SK-N-SH (cell line): ENCODE measurements around the gene KCNJ16. TPM values are rescaled to one million over a fixed set of nuclear protein-coding genes. Genes with fewer than 3 reads are reported as not detected.

Source experiments
- CTCF ChIA-PET: fragments of 300-600, 350-600 bp; formaldehyde crosslinking; extraction: SDS; loops from one replicate; lab custom pipeline; 2021; lab: Yijun Ruan, JAX
- POLR2A ChIA-PET: fragments of 350-600 bp; sonication (Branson Sonifier 250); formaldehyde crosslinking; extraction: SDS; loops from one replicate; lab custom pipeline; 2020; ENCODE audit warnings: antibody characterized with exemption, inconsistent platforms; lab: Yijun Ruan, JAX
- DNase-seq: peaks from one replicate; pipeline ENCODE4 v3.0.0; 2012
- H2AFZ ChIP-seq: fragments of 200-600 bp; sonication (generic); 2 replicates; pipeline ENCODE4 v1.8.1; 2016; ENCODE audit warnings: antibody characterized with exemption, mild to moderate bottlenecking, low read depth
- H3F3A ChIP-seq: fragments of 200-600 bp; sonication (generic); replicated peaks from 2 replicates; pipeline ENCODE3; 2016; ENCODE audit warnings: antibody characterized with exemption, mild to moderate bottlenecking; ENCODE audit not compliant: insufficient read depth
- H3K27ac ChIP-seq, 2 experiments: fragments of 200-500 bp in 1 of 2; fragments of 200-600 bp in 1 of 2; sonication (Bioruptor generic) in 1 of 2; sonication (generic), shearing (Covaris generic) in 1 of 2; 2 replicates each; pipeline versions ENCODE4 v1.5.1 to v1.6.1; 2014 to 2016; ENCODE audit warnings: low read depth in 2 of 2, inconsistent platforms in 1 of 2, low read length in 1 of 2, mild to moderate bottlenecking in 1 of 2, mixed read lengths in 1 of 2
- H3K27me3 ChIP-seq: fragments of 200-600 bp; sonication (generic), shearing (Covaris generic); 2 replicates; pipeline ENCODE4 v1.6.1; 2016; ENCODE audit warnings: mixed run types; ENCODE audit not compliant: insufficient read depth
- H3K36me3 ChIP-seq, 2 experiments: fragments of 200-500 bp in 1 of 2; fragments of 200-600 bp in 1 of 2; sonication (Bioruptor generic) in 1 of 2; sonication (generic) in 1 of 2; replicated peaks in 1 of 2; 2 replicates each; pipeline versions ENCODE3 to v1.5.1; 2014 to 2016; ENCODE audit warnings: low read length in 1 of 2, mild to moderate bottlenecking in 1 of 2; ENCODE audit not compliant: insufficient read depth in 2 of 2, control insufficient read depth in 1 of 2
- H3K4me1 ChIP-seq, 2 experiments: fragments of 200-500 bp in 1 of 2; fragments of 200-600 bp in 1 of 2; sonication (Bioruptor generic) in 1 of 2; sonication (generic), shearing (Covaris generic) in 1 of 2; 2 replicates each; pipeline versions ENCODE4 v1.5.1 to v1.6.1; 2014 to 2016; ENCODE audit warnings: low read depth in 1 of 2, low read length in 1 of 2, mixed run types in 1 of 2; ENCODE audit not compliant: insufficient read depth in 2 of 2, control insufficient read depth in 1 of 2
- H3K4me2 ChIP-seq: fragments of 200-600 bp; sonication (generic), shearing (Covaris generic); 2 replicates; pipeline ENCODE4 v1.6.1; 2017; ENCODE audit warnings: mixed run types
- H3K4me3 ChIP-seq, 2 experiments: fragments of 200-500 bp in 1 of 2; fragments of 200-600 bp in 1 of 2; sonication (Bioruptor generic) in 1 of 2; sonication (generic), shearing (Covaris generic) in 1 of 2; 2 replicates each; pipeline versions ENCODE4 v1.5.1 to v1.8.1; 2014 to 2016; ENCODE audit warnings: low read depth in 2 of 2, inconsistent platforms in 1 of 2, low read length in 1 of 2, mild to moderate bottlenecking in 1 of 2, mixed read lengths in 1 of 2, moderate library complexity in 1 of 2
- H3K79me2 ChIP-seq: fragments of 200-600 bp; sonication (generic); 2 replicates; pipeline ENCODE4 v1.8.1; 2017; ENCODE audit warnings: mild to moderate bottlenecking; ENCODE audit not compliant: insufficient read depth
- H3K9ac ChIP-seq: fragments of 200-600 bp; sonication (generic); 2 replicates; pipeline ENCODE4 v1.6.1; 2017; ENCODE audit warnings: mixed run types
- H3K9me2 ChIP-seq: fragments of 200-600 bp; sonication (generic); 2 replicates; pipeline ENCODE4 v1.6.1; 2017; ENCODE audit warnings: mixed run types
- H3K9me3 ChIP-seq: fragments of 200-600 bp; sonication (generic); 2 replicates; pipeline ENCODE4 v1.6.1; 2017; ENCODE audit warnings: mixed run types, mild to moderate bottlenecking, moderate library complexity
- H4K20me1 ChIP-seq: fragments of 200-600 bp; sonication (generic); 2 replicates; pipeline ENCODE4 v1.6.1; 2017; ENCODE audit warnings: mild to moderate bottlenecking, mixed run types; ENCODE audit not compliant: insufficient read depth
- CHD2 ChIP-seq: fragments of 150-350 bp; IDR thresholded peaks from 2 replicates; pipeline ENCODE4 v1.6.1; 2018; ENCODE audit warnings: low read length; ENCODE audit not compliant: partially characterized antibody
- EP300 ChIP-seq, 2 experiments: IDR thresholded peaks; 2 replicates each; pipeline versions ENCODE4 v1.4.0 to v1.6.1; 2012; ENCODE audit warnings: borderline replicate concordance in 1 of 2, low read depth in 1 of 2, low read length in 1 of 2
- FOSL2 ChIP-seq: IDR thresholded peaks from 2 replicates; pipeline ENCODE4 v1.4.0; 2012; ENCODE audit warnings: low read depth, mild to moderate bottlenecking, moderate library complexity, borderline replicate concordance
- FOXJ3 ChIP-seq: sonication (generic); formaldehyde crosslinking; IDR thresholded peaks from 2 replicates; pipeline ENCODE4 v1.5.1; 2020; ENCODE audit warnings: mild to moderate bottlenecking, missing genetic modification reagents
- GATA2 ChIP-seq: sonication (generic); formaldehyde crosslinking; IDR thresholded peaks from 2 replicates; pipeline ENCODE4 v1.5.0; 2020; ENCODE audit warnings: mild to moderate bottlenecking, missing genetic modification reagents
- JUND ChIP-seq: IDR thresholded peaks from 2 replicates; pipeline ENCODE4 v1.4.0; 2012
- NFIC ChIP-seq: IDR thresholded peaks from 2 replicates; pipeline ENCODE4 v1.4.0; 2012; ENCODE audit warnings: borderline replicate concordance
- NRF1 ChIP-seq: IDR thresholded peaks from 2 replicates; pipeline ENCODE4 v1.6.1; 2012; ENCODE audit warnings: low read depth, mild to moderate bottlenecking, low read length
- RAD21 ChIP-seq: IDR thresholded peaks from 2 replicates; pipeline ENCODE4 v1.6.1; 2012; ENCODE audit warnings: mild to moderate bottlenecking, low read length
- RFX5 ChIP-seq: IDR thresholded peaks from 2 replicates; pipeline ENCODE4 v1.6.1; 2012; ENCODE audit warnings: mild to moderate bottlenecking, improper control_type of control experiment, low read length
- TCF12 ChIP-seq: IDR thresholded peaks from 2 replicates; pipeline ENCODE4 v1.4.0; 2012
- TEAD4 ChIP-seq: IDR thresholded peaks from 2 replicates; pipeline ENCODE4 v1.4.0; 2012; ENCODE audit warnings: mild to moderate bottlenecking, borderline replicate concordance; ENCODE audit not compliant: insufficient read depth
- YY1 ChIP-seq: IDR thresholded peaks from 2 replicates; pipeline ENCODE4 v1.4.0; 2012; ENCODE audit warnings: low read depth, mild to moderate bottlenecking
- WGBS: methylation state at CpG from one replicate; pipeline ENCODE4 v1.1.6; 2017; ENCODE audit warnings: low lambda C conversion rate; 5-methylcytosine and 5-hydroxymethylcytosine counted together
- polyA plus RNA-seq, 3 experiments: library from polyadenylated mRNA; depleted of rRNA; stranded (reverse); fragments of >200 nt; gene quantifications; 2 replicates each; pipeline ENCODE4 v1.2.3, GENCODE V29; 2012
- TF ChIP-seq, protein P1 (sequence below): IDR thresholded peaks from 2 replicates; pipeline ENCODE4 v1.4.0; 2012; ENCODE audit warnings: low read depth, borderline replicate concordance
- TF ChIP-seq, protein P2 (sequence below): fragments of 150-350 bp; IDR thresholded peaks from 2 replicates; pipeline ENCODE4 v1.6.1; 2016; ENCODE audit warnings: mild to moderate bottlenecking, low read depth, low read length
- TF ChIP-seq, protein P3 (sequence below): fragments of 150-350 bp; IDR thresholded peaks from 2 replicates; pipeline ENCODE4 v1.6.1; 2017; ENCODE audit warnings: antibody characterized with exemption, low read length, low read depth, borderline replicate concordance
- TF ChIP-seq, protein P4 (sequence below): IDR thresholded peaks from 2 replicates; pipeline ENCODE4 v1.4.0; 2012; ENCODE audit warnings: low read depth
- TF ChIP-seq, protein P5 (sequence below): fragments of 200-600 bp; sonication (generic); IDR thresholded peaks from 2 replicates; pipeline ENCODE4 v1.6.1; 2017; ENCODE audit warnings: antibody characterized with exemption, mild to moderate bottlenecking, moderate library complexity
- TF ChIP-seq, protein P6 (sequence below): IDR thresholded peaks from 2 replicates; pipeline ENCODE4; 2012

KCNJ16 gene
- polyA plus RNA-seq, 1 of the 3 experiments (the other 2 are of a cell fraction): not detected

DNA sequence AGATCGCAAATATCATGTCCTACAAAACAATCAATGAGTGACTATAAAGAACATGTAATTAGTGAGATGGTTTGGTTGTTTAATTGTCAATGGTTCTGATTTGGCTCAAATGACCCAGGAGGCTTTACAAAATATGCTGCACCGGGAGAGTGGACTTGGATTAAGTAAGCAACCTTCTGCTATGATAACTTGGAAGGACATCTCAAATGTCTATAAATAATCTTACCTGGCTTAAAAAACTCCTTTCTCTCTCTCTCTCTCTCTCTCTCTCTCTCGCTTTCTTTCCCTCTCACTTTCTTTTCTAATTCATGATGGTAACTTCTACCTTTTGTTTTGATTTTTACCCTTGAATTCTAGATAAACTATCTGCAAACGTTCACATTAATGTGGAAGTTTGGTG, 108.5 kb downstream of the KCNJ16 start:
- no peaks in the 10 kb centered on the region for H3K79me2 ChIP-seq
- no peak overlapping the region for H3K27ac ChIP-seq
- H3K9me3 ChIP-seq: no peaks in the 10 kb centered on the region
- POLR2A ChIA-PET: no interaction called here
- no peaks in the 10 kb centered on the region for H3K36me3 ChIP-seq
- CTCF ChIA-PET: no interaction called here
- no peaks in the 10 kb centered on the region for H3K27me3 ChIP-seq
- WGBS: 82% methylated on average over 4 of the region's 4 CpGs
- no peaks in the 10 kb centered on the region for H3K9me2 ChIP-seq
- no peak overlapping the region for H2AFZ ChIP-seq
- no peak overlapping the region for H3K9ac ChIP-seq
- no peak overlapping the region for H3K4me2 ChIP-seq
- H3F3A ChIP-seq: peaks cover 6% of the 10 kb centered on the region
- no peak overlapping the region for H3K4me3 ChIP-seq
- no peaks in the 10 kb centered on the region for H4K20me1 ChIP-seq
- no peak for DNase-seq
- H3K4me1 ChIP-seq: peaks cover 0 to 11% of the 10 kb centered on the region in 2 experiments; a peak in 1 of 4 replicates
- TF ChIP-seq YY1: no peak
- no peak for TF ChIP-seq RFX5
- TF ChIP-seq, protein P1, sequence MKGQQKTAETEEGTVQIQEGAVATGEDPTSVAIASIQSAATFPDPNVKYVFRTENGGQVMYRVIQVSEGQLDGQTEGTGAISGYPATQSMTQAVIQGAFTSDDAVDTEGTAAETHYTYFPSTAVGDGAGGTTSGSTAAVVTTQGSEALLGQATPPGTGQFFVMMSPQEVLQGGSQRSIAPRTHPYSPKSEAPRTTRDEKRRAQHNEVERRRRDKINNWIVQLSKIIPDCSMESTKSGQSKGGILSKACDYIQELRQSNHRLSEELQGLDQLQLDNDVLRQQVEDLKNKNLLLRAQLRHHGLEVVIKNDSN: no peak
- TF ChIP-seq FOSL2: no peak
- TF ChIP-seq, protein P2, sequence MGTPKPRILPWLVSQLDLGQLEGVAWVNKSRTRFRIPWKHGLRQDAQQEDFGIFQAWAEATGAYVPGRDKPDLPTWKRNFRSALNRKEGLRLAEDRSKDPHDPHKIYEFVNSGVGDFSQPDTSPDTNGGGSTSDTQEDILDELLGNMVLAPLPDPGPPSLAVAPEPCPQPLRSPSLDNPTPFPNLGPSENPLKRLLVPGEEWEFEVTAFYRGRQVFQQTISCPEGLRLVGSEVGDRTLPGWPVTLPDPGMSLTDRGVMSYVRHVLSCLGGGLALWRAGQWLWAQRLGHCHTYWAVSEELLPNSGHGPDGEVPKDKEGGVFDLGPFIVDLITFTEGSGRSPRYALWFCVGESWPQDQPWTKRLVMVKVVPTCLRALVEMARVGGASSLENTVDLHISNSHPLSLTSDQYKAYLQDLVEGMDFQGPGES: no peak
- no peak for TF ChIP-seq JUND
- no peak for TF ChIP-seq NFIC
- TF ChIP-seq CHD2: no peak
- no peak for TF ChIP-seq FOXJ3 (CRISPR knock-in tag)
- no peak for TF ChIP-seq GATA2 (CRISPR knock-in tag)
- TF ChIP-seq, protein P3, sequence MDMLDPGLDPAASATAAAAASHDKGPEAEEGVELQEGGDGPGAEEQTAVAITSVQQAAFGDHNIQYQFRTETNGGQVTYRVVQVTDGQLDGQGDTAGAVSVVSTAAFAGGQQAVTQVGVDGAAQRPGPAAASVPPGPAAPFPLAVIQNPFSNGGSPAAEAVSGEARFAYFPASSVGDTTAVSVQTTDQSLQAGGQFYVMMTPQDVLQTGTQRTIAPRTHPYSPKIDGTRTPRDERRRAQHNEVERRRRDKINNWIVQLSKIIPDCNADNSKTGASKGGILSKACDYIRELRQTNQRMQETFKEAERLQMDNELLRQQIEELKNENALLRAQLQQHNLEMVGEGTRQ: no peak
- no peak for TF ChIP-seq RAD21
- no peak for TF ChIP-seq EP300 (IDR thresholded peaks at IDR 0.05; ENCODE audit: borderline replicate concordance in 1 of 2, low read depth in 1 of 2, low read length in 1 of 2)
- no peak for TF ChIP-seq NRF1
- TF ChIP-seq TCF12: no peak
- TF ChIP-seq, protein P4, sequence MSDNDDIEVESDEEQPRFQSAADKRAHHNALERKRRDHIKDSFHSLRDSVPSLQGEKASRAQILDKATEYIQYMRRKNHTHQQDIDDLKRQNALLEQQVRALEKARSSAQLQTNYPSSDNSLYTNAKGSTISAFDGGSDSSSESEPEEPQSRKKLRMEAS: no peak

DNA sequence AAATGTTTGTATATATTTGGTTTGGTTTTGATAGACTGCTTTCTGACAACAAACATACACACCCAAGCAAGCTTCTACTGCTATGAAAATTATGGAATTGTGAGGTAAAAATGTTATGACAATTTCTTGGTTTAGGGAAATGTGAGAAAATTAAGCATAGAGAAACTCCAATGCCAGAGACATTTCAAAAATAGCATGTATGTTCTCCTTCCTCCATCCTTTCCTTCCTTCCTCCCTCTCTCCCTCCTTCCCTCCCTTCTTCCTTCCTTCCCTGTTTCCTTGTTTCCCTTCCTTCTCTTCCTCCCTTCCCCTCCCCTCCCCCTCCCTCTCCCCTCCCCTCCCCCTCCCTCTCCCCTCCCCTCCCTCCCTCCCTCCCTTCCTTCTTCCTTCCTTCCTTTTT, 109.2 kb downstream of the KCNJ16 start:
- ChIA-PET POLR2A (no interaction called here), CTCF (no interaction called here)
- H3K27ac ChIP-seq: no peak overlapping the region
- H2AFZ ChIP-seq: no peak overlapping the region
- no peaks in the 10 kb centered on the region for H3K36me3 ChIP-seq
- H3F3A ChIP-seq: peaks cover 6% of the 10 kb centered on the region
- no peaks in the 10 kb centered on the region for H3K79me2 ChIP-seq
- H3K4me2 ChIP-seq: no peak overlapping the region
- no peak for DNase-seq
- H3K27me3 ChIP-seq: no peaks in the 10 kb centered on the region
- no peaks in the 10 kb centered on the region for H3K9me2 ChIP-seq
- H3K9me3 ChIP-seq: no peaks in the 10 kb centered on the region
- TF ChIP-seq, protein P5, sequence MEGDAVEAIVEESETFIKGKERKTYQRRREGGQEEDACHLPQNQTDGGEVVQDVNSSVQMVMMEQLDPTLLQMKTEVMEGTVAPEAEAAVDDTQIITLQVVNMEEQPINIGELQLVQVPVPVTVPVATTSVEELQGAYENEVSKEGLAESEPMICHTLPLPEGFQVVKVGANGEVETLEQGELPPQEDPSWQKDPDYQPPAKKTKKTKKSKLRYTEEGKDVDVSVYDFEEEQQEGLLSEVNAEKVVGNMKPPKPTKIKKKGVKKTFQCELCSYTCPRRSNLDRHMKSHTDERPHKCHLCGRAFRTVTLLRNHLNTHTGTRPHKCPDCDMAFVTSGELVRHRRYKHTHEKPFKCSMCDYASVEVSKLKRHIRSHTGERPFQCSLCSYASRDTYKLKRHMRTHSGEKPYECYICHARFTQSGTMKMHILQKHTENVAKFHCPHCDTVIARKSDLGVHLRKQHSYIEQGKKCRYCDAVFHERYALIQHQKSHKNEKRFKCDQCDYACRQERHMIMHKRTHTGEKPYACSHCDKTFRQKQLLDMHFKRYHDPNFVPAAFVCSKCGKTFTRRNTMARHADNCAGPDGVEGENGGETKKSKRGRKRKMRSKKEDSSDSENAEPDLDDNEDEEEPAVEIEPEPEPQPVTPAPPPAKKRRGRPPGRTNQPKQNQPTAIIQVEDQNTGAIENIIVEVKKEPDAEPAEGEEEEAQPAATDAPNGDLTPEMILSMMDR: no peak
- TF ChIP-seq FOXJ3 (CRISPR knock-in tag) (no peak), JUND (no peak), YY1 (no peak), TEAD4 (no peak)
- TF ChIP-seq, protein P6, sequence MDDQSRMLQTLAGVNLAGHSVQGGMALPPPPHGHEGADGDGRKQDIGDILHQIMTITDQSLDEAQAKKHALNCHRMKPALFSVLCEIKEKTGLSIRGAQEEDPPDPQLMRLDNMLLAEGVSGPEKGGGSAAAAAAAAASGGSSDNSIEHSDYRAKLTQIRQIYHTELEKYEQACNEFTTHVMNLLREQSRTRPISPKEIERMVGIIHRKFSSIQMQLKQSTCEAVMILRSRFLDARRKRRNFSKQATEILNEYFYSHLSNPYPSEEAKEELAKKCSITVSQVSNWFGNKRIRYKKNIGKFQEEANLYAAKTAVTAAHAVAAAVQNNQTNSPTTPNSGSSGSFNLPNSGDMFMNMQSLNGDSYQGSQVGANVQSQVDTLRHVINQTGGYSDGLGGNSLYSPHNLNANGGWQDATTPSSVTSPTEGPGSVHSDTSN: no peak
- peaks cover 0 to 11% of the 10 kb centered on the region in 2 experiments; a peak in 1 of 4 replicates for H3K4me1 ChIP-seq
- H3K4me3 ChIP-seq: no peak overlapping the region
- H4K20me1 ChIP-seq: no peaks in the 10 kb centered on the region
- H3K9ac ChIP-seq: no peak overlapping the region
